GM19455 (cell line): ENCODE measurements around the gene CYB5A.
"Not testable (repeated sequence)": the region's sequence is repeated elsewhere in the genome, so short reads cannot be mapped to it uniquely, and the experiment has no call there.

Source experiments
- ATAC-seq: cut with Tn5 transposase; IDR thresholded peaks from one replicate; pipeline ENCODE4 v1.9.1; 2021; ENCODE audit not compliant: unreplicated experiment

CYB5A gene

GRCh38 chr18:74299162-74299561 is 7.4 kb upstream of the CYB5A start:
- ATAC-seq = no peak

- ATAC-seq = no peak
These were observed 2.8 kb upstream of the CYB5A start for GRCh38 chr18:74294526-74294925.

GRCh38 chr18:74292982-74293381 is 1.2 kb upstream of the CYB5A start:
- not testable (repeated sequence) for ATAC-seq

GRCh38 chr18:74292541-74292858 is 737 bp upstream of the CYB5A start:
- ATAC-seq = no peak

- peak; percentile 1 for ATAC-seq
These were observed 342 bp downstream of the CYB5A start for GRCh38 chr18:74291472-74291770.

- ATAC-seq = no peak
These were observed 830 bp downstream of the CYB5A start for GRCh38 chr18:74290794-74291471.

- no peak for ATAC-seq
These were observed 1.7 kb downstream of the CYB5A start for GRCh38 chr18:74290021-74290420.

- no peak for ATAC-seq
These were observed 2.6 kb downstream of the CYB5A start for GRCh38 chr18:74289137-74289536.

GRCh38 chr18:74288730-74289129 is 3.0 kb downstream of the CYB5A start:
- no peak for ATAC-seq

- no peak for ATAC-seq
These were observed 3.7 kb downstream of the CYB5A start for GRCh38 chr18:74288041-74288440.

GRCh38 chr18:74286856-74287255 is 4.9 kb downstream of the CYB5A start:
- ATAC-seq = no peak

- ATAC-seq = no peak
These were observed 5.5 kb downstream of the CYB5A start for GRCh38 chr18:74286106-74286855.

- ATAC-seq = not testable (repeated sequence)
These were observed 6.2 kb downstream of the CYB5A start for GRCh38 chr18:74285583-74285982.

- no peak for ATAC-seq
These were observed 6.8 kb downstream of the CYB5A start for GRCh38 chr18:74284980-74285355.

- ATAC-seq = no peak
These were observed 7.4 kb downstream of the CYB5A start for GRCh38 chr18:74284191-74284979.

- ATAC-seq = no peak
These were observed 8.1 kb downstream of the CYB5A start for GRCh38 chr18:74283646-74284045.

- ATAC-seq = no peak
These were observed 8.8 kb downstream of the CYB5A start for GRCh38 chr18:74282755-74283554.

- ATAC-seq = no peak
These were observed 9.6 kb downstream of the CYB5A start for GRCh38 chr18:74281980-74282754.

GRCh38 chr18:74281011-74281979 is 10.5 kb downstream of the CYB5A start:
- no peak for ATAC-seq
